Measurements from ENCODE around the gene MLLT10.
A peak's percentile ranks its signal among the peaks of the same experiment; 100 is the strongest.

Gene MLLT10

DNA sequence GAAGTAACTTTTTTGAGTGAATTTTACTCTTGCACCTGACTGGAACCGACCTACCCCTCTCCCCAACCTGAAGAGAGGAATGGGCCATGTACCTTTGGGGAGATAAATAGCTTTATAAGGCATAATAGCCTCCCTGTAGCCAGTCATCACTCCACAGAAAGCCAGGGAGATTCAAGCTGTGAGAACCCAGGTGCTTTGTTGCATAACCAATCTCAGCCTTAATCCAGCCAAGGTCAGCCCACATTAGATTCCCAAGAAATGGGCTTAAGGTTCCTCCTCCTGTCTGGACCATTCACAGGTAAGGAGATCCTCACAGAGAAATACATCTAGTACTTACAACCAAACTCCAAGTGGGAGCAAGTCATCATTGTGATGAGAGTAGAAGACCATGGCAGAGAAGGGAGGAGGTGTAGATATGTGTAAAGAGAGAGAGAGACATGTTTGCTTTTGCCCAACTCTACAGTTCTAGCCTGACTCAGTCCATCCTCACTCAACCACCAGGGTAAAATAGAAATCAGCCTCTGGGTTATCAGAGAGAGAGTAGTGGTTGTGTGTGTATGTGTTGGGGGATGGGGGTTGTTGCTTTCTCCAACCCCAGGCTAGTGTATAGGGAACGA lies 32.2 kb upstream of the MLLT10 start:
- no peak for DNase-seq

GRCh38 chr10:21502348-21502740 lies 31.7 kb upstream of the MLLT10 start:
- DNase-seq = no peak

DNA sequence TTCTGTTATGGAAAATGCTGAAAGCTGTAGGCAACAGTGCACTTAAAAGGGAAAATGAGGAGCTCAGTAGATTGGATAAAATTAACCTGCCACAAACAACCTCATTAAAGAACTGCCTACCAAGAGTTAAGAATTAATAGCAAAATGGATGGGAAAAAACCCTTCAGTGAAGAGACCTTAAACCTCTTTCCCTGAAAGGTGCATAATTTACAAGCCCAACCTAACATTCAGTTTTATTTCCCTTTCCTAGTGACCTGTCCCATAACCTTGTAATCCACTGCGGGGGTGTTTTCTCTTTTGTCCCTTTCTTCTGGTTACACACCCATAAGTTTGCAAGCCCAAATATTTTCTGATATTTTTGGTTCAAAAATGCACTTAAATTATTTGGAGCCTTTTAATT lies 30.5 kb upstream of the MLLT10 start:
- DNase-seq = no peak

GRCh38 chr10:21505711-21506278 lies 28.2 kb upstream of the MLLT10 start:
- no peak for DNase-seq

- DNase-seq = no peak
Measured at GRCh38 chr10:21506351-21506750, 27.7 kb upstream of the MLLT10 start.

DNA sequence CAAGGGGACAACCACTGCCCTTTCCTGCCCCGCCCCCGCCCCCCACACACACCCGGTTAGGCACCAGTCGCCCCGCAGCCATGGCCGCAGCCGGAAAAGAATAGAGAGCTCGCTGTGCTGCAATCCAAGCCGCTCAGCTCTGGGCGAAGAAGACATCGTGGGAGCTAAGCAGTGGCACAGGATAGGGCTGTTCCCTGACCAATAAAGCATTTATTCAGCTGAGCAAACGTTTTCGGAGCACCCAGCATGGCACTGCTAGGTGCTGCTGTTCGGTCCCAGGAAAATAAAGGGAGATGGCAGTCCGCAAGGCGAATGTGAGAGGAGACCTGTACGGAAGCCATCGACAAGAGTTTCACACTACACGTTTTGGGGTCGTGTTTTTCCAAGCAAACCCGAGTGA lies 26.9 kb upstream of the MLLT10 start:
- DNase-seq = no peak

GRCh38 chr10:21508706-21509331 lies 25.2 kb upstream of the MLLT10 start:
- DNase-seq = no peak

DNA sequence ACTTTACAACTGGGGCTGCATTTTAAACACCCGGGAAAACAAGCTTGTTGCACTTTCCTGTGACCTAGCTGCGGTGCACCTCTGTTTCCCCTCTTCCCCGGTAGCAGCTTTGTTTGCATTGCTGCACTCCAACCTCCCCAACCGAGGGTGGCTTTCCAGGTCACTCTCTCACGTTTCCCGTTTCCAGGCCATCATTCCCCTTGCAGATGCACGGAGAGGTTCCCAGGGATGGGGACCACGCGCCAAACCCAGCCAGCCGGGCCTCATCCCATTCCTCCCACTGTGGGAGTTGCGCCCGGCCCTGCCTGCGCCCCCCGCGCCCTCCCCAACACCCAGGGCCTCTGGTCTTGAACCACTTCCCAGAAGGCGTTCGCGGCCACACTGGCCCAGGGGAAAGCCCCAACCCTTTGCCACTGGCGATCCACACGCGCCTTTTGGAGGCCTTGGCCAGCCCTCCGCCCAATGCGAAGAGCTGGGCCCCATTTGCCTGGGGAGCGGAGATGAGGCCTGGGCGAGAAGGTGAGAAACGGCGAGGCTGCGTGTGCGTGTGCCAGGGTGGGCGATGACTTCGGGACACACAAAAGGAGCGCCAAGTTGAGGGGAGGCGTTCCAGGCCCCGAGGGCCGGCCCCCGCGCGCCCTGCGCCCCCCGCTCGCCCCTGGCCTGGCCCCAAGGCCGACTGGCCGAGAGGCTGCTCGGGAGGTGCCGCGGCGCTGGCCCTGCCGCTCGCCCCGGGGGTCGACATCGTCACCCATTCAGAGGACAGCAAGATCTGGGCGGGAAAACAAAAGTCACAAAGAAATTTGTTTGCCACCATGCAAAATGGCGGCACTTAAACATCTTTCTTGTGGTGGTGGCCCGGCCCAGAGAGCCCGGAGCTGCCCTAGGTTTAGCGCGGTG lies 24.4 kb upstream of the MLLT10 start:
- DNase-seq = no peak

DNA sequence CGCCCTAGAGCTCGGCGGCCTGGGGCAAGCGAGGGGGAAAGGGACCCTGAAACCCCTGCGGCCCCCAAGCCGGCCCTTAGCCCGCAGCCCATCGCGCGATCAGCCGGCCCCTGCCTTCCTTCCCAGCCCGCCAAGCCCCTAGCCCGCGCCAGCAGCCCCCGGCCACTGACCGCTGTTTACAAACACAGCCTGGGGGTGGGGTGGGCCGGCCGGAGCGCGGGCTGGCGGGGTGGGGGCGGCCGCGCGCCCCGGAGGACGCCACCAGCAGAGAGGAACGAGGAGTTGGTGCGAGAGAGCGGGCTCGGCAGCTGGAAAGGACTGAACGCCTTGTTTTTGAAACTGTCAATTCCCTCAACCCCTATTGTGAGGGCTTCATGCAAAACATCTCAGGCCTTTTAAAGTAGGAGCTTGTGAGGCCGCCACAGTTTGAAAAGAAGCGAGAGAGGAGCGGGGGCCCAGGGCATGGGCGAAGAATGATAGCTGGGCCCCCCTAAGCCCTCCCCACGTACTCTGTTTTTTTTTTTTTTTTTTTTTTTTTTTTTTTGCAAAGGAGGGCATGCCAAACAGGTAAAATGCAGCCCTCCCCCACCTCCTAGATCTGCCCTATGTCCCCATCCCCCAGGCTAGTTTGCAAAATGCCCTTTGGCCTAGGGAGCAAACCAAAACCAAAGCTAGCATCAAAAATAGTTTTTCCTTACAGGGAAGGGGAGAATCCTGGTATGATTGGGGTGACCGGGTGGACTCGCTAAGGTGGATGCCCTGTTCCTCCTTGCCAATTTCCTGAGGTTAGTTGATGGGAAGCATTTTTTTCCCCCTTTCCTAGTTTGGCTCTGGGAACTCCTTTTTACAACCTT lies 23.6 kb upstream of the MLLT10 start:
- no peak for DNase-seq

DNA sequence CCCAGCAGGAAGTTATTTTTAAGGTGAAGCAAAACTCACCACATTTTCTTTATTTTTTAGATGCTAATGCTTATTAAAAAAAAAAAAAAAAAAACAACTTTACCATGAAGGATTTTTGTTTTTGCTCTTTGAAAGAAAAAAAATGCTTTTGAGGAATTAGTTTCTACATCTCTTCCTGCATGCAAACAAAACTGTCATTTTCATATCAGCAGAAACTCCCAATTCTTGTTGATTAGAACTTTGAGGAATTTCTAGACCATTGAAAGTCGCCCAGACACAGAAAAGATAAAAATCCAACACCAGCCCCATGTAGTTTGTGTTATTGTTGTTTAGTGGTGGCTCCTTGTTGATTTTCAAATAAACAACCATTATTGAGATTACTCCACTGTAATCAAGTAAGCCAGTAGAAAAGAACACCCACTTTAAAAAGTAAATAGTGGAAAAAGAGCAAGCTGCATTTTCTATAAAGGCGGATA lies 22.9 kb upstream of the MLLT10 start:
- no peak for DNase-seq

DNA sequence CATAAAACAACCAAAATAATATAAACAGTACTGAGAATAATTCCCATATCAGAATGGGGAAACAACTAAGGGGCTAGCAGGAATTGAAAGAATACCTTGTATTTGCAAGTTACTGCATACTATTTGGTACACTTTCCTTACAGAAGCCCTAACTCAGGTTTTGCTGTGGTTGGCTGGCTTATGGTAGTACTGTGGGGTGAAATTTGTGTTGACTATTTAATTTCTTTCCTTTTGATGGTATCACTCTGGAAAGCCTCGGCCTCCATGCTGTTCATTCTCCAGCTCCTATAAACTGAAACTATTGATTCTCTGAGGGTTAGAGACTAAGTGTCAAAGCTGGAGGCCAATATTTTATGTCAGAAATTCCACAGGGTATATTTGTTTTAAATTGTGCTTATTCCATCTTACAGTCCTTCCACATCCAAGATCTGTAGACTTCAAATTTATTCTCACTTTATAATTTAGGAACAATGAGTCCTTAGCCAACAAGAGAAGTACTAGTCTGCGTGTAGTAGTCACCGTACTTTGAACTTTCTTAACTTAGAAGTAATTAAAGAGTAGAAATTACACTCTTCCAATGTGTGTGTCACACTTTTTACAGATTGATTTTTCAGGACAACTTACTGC lies 22.0 kb upstream of the MLLT10 start:
- DNase-seq = no peak

- DNase-seq = no peak
Measured at GRCh38 chr10:21512573-21513404, 21.2 kb upstream of the MLLT10 start.

DNA sequence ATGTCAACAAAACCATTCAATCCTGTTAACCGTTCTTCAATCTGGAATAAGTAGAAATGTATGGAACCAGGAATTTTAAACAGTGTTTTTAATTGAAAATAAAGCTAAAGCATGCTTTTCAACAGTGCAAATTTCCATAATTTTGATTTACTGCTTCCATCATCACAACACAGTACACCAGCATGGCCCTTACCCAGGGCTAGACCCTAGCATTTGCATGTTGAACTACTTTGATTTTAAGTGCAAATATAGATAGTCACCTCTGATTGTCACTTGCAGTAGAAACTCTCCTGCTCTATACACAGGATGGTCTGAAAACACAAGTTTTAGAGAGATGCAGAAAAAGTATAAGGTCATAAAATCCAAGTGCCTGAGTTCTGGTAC lies 20.6 kb upstream of the MLLT10 start:
- no peak for DNase-seq

- no peak for DNase-seq
Measured at GRCh38 chr10:21514129-21514817, 19.8 kb upstream of the MLLT10 start.

DNA sequence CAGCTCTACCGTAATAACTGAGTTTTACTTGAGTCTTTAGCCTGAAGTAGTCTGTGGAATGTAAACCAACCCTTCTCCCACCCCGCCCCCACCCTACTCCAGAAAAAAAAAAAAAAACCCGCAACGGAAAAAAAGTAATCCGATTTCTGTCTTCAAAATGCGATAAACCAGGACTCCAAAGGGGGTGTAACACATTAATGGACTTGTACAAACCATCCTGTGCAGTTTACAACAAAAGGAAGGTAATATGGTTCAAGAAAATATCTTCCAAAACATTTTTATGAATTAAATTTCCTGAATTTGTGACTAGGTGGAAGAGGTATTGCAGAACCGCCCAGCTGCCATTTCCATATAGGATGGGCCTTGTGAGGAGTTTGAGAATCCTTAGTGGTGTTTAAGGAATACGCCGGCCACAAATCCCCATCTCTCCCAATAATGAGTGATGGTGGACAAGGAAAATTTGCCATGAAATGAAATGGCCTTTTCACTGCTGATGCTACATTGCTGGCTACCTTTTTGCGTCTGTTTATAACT lies 19.1 kb upstream of the MLLT10 start:
- no peak for DNase-seq

DNA sequence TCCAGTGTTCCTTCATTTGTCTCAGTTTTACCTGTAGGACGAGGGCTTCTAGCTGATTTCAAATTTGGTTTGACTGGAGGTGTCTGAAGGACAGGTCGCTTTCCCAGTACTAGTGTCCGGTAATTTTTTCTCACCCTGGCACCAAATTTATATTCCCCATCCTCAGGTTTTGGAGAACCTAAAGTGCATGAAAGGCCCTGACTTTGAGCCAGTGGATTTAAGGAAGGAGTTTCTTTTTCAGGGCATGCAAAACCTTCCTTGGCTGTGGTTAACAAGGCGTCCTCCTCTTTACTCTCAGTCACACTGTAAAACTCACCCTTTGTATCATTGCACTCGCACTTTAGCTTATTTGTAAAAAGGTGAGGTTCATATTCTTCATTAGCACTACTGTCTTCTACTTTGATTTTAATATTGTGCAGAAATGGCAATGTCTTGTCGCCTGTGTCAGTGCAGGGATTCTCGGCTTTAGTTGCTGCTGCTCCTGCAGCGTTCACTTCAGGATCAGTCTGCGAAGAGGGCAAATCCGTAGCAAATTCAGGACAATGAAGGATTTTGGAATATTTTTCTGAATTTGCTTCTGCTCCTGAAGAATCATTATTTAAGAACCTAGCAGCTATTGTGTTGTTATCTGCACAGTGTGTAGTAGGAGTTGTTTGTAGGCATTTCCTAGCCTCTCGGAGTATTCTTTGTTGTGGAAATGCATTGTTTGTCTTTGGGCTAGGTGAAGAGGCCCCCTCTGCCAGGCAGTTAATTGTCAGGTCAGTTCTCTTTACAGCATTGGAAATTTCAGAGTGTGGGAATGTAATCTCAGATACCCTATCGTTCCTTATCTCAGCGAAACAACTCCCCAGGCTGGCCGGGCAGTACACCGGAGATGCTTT lies 18.4 kb upstream of the MLLT10 start:
- DNase-seq = no peak

DNA sequence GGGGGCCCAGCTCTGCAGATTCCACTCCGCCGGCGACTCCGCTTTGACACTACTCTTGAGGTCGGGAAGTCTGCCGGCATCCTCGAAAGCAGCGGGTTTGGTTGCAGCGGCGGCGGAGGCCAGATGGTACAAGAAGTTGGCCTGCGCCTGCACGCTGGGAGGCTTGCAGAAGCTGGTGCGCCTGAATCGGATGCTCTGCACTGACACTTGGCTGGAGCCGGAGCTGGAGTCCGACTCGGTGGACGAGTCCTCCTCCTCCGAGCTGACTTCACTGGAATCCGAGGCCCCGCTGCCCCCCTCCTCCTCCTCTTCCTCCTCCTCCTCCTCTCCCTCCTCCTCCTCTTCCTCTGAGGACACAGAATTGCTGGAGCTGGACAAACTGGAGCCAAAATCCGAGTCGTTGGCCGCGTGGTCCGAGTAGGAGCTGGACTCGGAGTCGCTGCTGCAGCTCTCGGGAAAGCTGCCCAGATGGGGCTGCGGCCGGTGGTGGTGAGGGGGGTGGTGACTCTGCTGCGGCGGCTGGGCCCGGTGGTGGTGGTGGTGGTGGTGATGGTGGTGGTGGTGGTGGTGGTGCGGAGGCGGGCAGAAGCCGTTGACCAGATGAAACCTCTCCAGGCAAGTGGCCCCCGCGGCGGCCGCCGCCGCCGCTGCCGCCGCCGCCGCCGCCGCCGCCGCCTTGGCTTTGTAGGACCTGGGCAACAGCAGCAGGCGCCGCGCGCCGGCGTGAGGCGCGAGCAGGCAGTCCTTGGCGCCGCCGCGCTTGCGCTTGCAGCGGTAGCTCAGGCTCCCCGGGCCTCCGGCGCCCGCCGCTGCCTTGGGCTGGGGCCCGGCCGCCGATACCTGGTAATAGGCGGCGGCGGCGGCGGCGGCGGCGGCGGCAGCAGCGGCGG lies 17.5 kb upstream of the MLLT10 start:
- peak; percentile 24 for DNase-seq
